Measurements from ENCODE around the gene LACC1.

LACC1 gene
- 1.7 reads per million for total RNA-seq

- peak; percentile 16 for DNase-seq
Observed at GRCh38 chr13:43879755-43880181, at the start of gene LACC1. LACC1 (plus strand) TSS chr13:43879904; CDS start chr13:43880986, 1,082 bp downstream.

DNA sequence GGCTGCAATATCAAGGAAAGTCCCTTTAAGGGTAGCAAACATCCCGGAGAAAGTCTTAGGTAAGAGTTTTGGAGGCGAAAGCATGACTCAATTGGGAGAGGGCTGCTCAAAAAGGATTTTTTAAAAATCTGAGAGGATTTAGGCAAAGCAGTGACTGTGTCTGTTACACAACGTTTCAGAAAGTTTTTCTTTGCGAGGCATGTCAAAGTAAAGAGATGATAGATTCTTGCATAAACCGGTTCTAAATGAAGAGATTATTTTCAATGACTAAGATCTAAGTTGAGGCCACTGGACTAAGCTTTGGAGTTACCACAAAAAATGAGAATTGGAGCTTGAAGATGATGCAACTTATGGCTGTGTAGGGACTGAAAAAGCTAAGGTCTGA lies 49.2 kb upstream of the LACC1 start:
- DNase-seq = no peak

DNA sequence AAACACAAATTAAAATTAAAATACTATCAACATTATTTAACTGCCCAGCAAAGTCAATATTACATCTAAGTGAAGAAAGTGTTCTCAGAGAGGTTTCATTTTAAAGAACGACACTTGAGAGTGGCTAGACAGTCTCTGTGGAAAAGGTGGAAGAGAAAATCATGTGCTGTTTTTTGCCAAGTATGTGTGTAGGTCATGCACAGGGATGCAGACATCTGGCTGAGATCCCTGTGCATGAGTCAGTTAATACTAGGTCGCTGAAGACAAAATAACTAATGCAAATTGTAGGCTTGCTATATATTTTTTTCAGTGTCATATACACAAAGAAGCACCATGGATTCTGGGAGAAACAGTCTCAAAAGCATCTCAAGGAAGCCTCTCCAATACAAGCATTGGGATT lies 48.6 kb upstream of the LACC1 start:
- no peak for DNase-seq

- DNase-seq = no peak
Observed at GRCh38 chr13:43835701-43836100, 44.0 kb upstream of the LACC1 start.

GRCh38 chr13:43838909-43839308 lies 40.8 kb upstream of the LACC1 start:
- no peak for DNase-seq

GRCh38 chr13:43846496-43847158 lies 33.1 kb upstream of the LACC1 start:
- no peak for DNase-seq

DNA sequence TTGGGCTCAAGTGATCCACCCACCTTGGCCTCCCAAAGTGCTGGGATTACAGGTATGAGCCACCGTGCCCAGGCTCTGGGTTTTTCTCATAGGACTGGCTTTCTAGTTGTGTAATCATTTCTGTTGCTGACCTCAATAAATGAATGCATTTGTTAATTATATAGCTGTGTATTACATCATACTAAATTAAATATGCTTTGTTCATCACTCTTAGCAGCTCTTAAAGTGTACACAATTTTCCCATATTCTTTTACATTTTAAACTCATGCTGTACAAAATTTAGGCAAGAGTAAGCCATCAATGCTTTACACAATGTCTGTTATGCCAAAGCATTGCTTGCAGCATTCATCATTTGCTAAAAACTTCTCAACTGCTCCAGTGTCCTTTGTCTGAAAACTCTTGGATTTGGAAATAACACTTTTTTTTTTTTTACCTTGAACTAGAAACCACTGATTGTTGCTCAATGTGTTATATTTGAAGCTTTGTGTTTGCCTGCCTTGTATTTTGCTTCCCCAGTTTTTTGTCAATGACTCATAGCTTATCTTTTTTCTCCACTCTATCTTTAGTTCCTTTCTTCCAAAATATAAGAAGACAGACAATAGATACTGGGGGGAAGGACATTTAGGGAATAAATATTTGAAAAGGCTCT lies 31.6 kb upstream of the LACC1 start:
- DNase-seq = no peak

DNA sequence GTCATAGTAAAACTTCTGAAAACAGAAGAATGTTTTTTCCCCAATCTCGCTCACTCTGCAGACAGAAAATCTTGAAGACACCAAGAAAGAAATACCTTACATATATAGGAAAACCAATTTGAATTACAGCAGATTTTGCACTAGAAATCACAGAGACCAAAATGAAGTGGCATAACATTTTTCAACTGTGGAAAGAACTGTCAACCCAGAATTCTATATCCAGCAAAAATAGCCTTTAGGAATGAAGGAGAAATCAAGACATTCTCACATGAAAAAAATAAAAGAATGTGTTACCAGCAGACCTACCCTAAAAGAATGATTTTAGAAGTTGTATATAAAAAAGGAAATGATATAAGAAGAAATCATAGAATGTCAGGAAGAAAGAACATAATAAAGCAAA lies 28.8 kb upstream of the LACC1 start:
- DNase-seq = no peak

DNA sequence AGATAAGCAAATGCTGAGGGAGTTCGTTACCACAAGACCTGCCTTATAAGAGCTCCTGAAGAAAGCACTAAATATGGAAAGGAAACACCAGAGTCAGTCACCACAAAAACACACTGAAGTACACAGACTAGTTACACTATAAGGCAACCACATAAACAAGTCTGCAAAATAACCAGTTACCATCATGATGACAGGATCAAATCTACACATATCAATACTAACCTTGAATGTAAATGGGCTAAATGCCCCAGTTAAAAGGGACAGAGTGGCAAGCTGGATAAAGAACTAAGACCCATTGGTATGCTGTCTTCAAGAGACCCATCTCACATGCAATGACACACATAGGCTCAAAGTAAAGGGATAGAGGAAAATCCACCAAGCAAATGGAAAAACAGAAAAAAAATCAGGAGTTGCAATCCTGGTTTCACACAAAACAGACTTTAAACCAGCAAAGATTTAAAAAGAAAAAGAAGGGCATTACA lies 26.7 kb upstream of the LACC1 start:
- no peak for DNase-seq

- no peak for DNase-seq
Observed at GRCh38 chr13:43861863-43862262, 17.8 kb upstream of the LACC1 start.

GRCh38 chr13:43864921-43865320 lies 14.8 kb upstream of the LACC1 start:
- DNase-seq = no peak

DNA sequence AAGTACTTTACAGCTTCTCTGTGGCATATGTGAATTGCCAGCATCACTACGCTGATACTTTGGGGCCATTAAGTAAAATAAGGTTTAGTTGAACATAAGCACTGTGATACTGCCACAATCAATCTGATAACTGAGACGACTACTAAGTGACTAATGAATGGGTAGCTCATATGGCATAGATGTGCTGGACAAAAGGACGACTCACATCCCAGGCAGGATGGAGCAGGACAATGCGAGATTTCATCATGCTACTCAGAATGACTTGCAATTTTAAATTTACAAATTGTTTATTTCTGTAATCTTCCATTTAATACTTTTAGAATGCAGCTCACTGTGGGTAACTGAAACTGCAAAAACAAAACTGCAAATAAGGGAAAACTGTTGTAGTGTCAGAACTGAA lies 13.8 kb upstream of the LACC1 start:
- no peak for DNase-seq

DNA sequence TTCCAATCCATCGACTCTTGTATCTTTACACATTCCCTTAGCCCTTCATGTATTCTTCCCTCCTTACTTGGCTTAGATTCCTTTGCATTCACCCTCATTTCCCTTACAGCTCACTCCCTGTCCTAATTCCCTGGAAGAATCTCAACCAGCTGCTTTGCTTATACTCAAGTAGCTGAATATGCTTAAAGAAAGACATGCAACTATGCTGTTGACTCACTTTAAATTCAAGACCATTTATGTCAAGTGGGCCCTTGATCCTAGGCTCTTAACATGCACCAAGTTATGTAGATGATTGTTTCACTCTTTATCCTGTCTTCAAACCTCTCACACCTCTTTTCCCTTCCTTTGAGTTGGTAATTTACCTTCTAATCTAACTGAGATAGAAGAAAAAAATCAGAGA lies 7.5 kb upstream of the LACC1 start:
- DNase-seq = no peak

- DNase-seq = no peak
Observed at GRCh38 chr13:43874504-43875092, 5.1 kb upstream of the LACC1 start.

GRCh38 chr13:43876366-43876765 lies 3.3 kb upstream of the LACC1 start:
- DNase-seq = no peak

- no peak for DNase-seq
Observed at GRCh38 chr13:43877326-43877725, 2.4 kb upstream of the LACC1 start.

DNA sequence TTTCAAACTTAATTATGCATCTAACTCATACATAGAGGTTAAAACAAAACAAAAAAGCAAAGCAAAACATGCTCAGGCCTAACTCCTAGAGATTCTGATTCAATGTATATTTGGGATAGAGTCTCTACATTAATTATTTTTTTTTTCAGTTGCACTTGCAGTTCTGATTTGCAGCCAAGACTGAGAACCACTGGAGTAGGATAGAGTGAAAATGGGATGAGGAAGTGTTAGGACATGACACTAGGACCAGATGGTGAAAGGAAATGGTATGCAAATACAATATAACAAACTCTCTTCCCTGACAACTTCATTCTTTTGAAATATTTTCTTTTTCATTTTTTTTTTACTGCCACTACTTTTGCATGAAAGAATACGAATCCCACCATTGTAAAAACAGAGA lies 1.9 kb upstream of the LACC1 start:
- no peak for DNase-seq

GRCh38 chr13:43878892-43879754 lies 581 bp upstream of the LACC1 start, which contains the start of gene CCDC122:
CCDC122 (minus strand) TSS chr13:43879740; CDS start chr13:43869376, 10,364 bp downstream.
- DNase-seq = peak; percentile 70

- no peak for DNase-seq
Observed at GRCh38 chr13:43880214-43880855, 631 bp downstream of the LACC1 start.

- DNase-seq = no peak
Observed at GRCh38 chr13:43880926-43881325, 1.2 kb downstream of the LACC1 start.

- no peak for DNase-seq
Observed at GRCh38 chr13:43881580-43881979, 1.9 kb downstream of the LACC1 start.

GRCh38 chr13:43883631-43884030 lies 3.9 kb downstream of the LACC1 start:
- DNase-seq = no peak

GRCh38 chr13:43884222-43884621 lies 4.5 kb downstream of the LACC1 start:
- DNase-seq = no peak
